Measurements from ENCODE around the gene PHACTR3.
"Not testable (repeated sequence)": the region's sequence is repeated elsewhere in the genome, so short reads cannot be mapped to it uniquely, and the experiment has no call there.

The PHACTR3 gene

GRCh38 chr20:59866338-59866737 is 262.0 kb downstream of the PHACTR3 start:
- DNase-seq (ENCODE audit: low spot score), result peak; percentile 13

- DNase-seq (ENCODE audit: low spot score), result no peak
Measured at GRCh38 chr20:59871096-59871495, 266.8 kb downstream of the PHACTR3 start.

DNA sequence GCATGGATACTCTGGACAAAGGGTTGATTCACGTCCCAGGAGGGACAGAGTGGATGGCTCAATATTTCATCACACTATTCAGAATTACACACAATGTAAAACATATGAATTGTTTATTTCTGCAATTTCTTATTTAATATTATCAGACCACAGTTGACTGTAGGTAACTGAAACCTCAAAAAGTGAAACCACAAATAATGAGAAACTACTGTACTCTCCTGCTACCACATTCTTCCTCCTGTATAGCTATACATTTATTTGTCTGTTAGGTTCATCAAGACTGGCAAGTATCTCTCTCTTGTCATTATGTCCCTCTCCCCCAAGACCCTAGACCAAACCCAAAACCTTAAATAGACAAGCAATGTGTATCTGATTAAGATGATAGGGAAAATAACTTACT is 269.1 kb downstream of the PHACTR3 start:
- DNase-seq (ENCODE audit: low spot score), result no peak

GRCh38 chr20:59880198-59880597 is 275.9 kb downstream of the PHACTR3 start:
- no peak for DNase-seq (ENCODE audit: low spot score)

DNA sequence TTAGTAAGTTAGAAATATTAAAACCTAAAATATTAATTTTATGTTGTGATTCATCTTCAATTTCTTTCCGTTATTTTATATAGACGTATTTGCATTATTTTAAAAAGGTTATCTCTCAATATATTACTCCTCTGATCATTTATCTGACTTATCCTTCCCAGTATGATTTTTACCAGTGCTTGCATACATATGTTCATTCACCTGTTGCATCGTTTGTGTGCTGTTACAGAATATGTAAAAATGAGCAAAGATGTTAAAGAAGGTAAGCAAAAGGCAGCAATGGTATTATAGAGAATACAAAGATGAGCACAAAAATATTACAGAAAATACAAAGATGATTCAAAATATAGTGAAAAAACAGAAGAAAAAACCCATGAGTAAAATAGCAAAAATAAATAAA is 280.2 kb downstream of the PHACTR3 start:
- DNase-seq (ENCODE audit: low spot score), result no peak

- no peak for DNase-seq (ENCODE audit: low spot score)
Measured at GRCh38 chr20:59888050-59888449, 283.7 kb downstream of the PHACTR3 start.

- not testable (repeated sequence) for DNase-seq (ENCODE audit: low spot score)
Measured at GRCh38 chr20:59890035-59890434, 285.7 kb downstream of the PHACTR3 start.

DNA sequence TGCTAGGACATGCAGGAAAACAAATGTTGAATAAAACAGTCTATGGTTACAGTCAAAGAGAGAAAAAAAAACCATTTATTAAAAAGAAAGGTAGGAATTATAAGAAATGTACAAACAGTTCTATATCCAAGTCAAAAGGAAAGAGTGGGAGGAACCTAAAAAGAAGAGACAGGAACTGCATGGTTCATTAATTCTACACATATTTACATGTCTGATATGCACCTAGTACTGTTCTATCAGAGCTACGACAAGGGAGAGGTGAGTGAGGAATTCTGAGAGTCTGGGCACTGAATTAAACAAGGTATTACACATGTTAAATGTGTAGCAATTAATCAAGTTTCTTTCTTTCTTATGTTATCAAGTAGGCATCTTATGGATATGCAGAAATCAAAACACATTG is 287.2 kb downstream of the PHACTR3 start:
- DNase-seq (ENCODE audit: low spot score), result no peak

- DNase-seq (ENCODE audit: low spot score), result no peak
Measured at GRCh38 chr20:59895908-59896307, 291.6 kb downstream of the PHACTR3 start.

All from RKO (cell line).